Loucy (cell line): ENCODE data around the gene TRPV4.

ENCODE experiments used
- CTCF ChIP-seq: fragments of 200-600 bp; sonication (generic); conservative IDR thresholded peaks from 2 replicates; pipeline ENCODE4 v1.5.1; 2014; ENCODE audit warnings: mild to moderate bottlenecking, antibody characterized with exemption, low read length
- EZH2phosphoT487 ChIP-seq: fragments of 200-600 bp; IDR thresholded peaks from 2 replicates; pipeline ENCODE4 v1.6.1; 2018; ENCODE audit warnings: antibody characterized with exemption, mild to moderate bottlenecking, moderate library complexity, borderline replicate concordance

GRCh38 chr12:109777544-109777943, 55.7 kb downstream of the TRPV4 start:
- no peak for TF ChIP-seq CTCF
- no peak for TF ChIP-seq EZH2phosphoT487
